GM08714 (cell line): Measurements from ENCODE around the gene TMEM245.

Source experiments
- H3K4me3 ChIP-seq: fragments of 200-500 bp; sonication (Bioruptor generic); 2 replicates; pipeline ENCODE4 v1.5.1; 2014; ENCODE audit warnings: mild to moderate bottlenecking, low read length, inconsistent platforms
- ZNF274 ChIP-seq: IDR thresholded peaks from 2 replicates; pipeline ENCODE4 v1.6.1; 2012; ENCODE audit warnings: mild to moderate bottlenecking, low read depth, low read length

The TMEM245 gene

DNA sequence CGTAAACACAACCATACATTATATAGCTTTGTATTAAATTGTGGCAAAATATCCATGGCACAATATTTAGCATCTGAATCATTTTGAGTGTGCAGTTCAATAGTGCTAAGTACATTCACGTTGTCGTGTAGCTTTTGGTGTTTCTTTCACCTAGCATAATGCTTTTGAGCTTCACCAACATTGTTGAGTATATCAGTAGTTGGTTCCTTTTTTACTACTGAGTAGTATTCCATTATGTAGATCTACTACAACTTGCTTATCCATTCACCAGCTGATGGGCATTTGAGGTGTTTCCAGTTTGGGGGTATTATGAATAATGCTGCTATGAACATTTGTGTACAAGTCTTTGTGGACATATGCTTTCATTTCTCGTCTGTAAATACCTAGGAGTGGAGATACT is 79.2 kb downstream of the TMEM245 start:
- TF ChIP-seq ZNF274, result no peak
- H3K4me3 ChIP-seq, result no peak overlapping the region

- no peak for TF ChIP-seq ZNF274
- H3K4me3 ChIP-seq, result no peak overlapping the region
These were observed 80.2 kb downstream of the TMEM245 start for GRCh38 chr9:109039539-109039938.

DNA sequence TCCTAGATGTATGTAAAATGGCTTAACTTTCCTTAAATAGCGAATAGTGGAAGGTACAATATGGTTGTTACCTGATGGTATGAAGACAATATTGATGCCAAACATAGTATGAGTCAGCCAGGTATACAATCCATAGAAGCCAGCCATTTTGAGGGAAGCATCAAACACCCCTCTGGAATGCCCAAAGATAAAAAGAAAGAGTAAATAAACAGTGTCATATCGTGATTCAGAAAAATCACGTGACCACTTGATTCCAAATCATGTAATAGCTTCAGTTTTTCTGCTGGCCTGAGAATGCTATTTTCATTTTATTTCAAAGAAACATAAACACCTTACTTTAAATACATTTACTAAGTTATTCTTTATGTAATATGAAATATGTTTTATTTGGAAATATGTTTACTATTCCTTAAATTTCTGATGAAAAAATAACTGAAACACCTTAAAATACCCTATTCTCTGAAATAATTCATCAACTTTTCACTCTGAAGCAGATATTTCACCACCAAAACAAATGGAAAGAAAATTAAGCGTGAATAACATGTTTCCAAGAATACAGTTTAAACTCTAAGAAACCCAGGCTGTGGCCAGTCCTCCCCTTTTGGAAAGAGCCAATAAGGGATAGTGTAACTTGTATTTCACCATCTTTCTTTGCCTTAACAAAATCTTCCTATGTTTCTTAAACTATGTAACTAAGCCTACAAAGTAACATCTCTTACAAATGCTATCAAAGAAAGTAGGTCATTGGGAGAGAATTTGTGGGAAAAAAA is 81.6 kb downstream of the TMEM245 start:
- no peak for TF ChIP-seq ZNF274
- no peak overlapping the region for H3K4me3 ChIP-seq

GRCh38 chr9:109036744-109037680 is 82.7 kb downstream of the TMEM245 start:
- no peak overlapping the region for H3K4me3 ChIP-seq
- TF ChIP-seq ZNF274, result no peak

DNA sequence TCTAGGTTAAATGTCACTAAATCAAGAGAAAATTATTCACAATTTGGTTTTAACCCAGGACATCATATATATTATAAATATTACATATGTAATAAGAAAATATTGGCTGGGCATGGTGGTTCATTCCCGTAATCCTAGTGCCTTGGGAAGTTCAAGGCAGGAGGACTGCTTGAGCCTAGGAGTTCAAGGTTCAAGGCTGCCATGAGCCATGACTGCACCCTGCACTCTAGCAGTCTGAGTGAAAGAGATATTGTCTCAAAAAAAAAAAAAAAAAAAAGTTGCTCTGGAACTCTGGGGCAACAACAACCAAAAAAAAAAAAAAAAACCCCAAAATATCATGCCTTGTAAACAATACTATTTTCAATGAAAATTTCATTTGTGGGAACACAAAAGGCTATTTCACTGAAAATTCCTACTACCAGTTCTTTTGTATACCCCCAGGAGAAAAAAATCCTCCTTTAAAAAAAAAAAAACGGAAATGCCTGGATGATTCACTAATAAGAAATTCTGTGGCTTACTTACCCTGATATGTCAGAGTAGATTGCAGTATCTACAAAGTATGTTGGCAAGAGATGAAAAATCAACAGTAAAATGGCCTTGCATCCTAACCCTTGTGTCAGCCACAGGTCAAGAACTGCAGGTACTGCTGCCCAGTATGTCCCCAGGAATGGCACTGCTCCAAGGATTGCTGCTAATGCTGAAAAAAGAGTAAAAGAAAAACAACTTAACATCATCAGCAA is 83.9 kb downstream of the TMEM245 start:
- no peak overlapping the region for H3K4me3 ChIP-seq
- no peak for TF ChIP-seq ZNF274

DNA sequence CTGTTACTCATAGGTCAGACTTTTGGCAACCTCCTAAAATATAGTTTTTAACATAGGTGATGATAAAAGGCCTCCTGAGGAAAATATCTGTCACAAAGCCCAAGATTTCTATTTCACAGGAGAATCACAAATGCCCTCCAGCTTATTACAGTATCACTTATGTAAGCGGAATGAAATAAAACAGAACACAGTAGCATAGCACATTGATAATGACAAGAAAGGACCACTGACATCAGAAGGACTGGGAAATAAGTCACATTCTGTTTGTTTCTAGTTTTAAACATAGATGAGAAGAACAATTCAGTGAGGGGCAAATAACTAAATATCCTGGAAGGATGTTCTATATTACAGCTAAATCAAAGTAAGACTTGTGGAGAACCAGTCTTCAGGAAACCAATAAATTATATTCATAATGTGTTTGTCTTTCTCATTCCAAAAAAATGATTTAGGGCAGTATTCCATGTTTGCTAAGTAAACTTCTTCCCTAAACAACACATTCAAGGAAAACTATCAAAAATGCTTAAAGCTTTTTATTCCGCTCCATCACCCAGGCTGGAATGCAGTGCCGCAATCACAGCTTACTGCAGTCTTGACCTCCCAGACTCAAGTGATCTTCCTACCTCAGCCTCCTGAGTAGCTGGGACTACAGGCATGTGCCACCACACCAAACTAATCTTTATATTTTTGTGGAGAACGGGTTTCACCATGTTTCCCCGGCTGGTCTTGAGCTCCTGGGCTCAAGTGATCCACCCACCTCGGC is 85.6 kb downstream of the TMEM245 start:
- no peak for TF ChIP-seq ZNF274
- no peak overlapping the region for H3K4me3 ChIP-seq

GRCh38 chr9:109031241-109031640 is 88.5 kb downstream of the TMEM245 start:
- no peak overlapping the region for H3K4me3 ChIP-seq
- TF ChIP-seq ZNF274, result no peak

GRCh38 chr9:109030426-109030825 is 89.3 kb downstream of the TMEM245 start:
- no peak for TF ChIP-seq ZNF274
- H3K4me3 ChIP-seq, result no peak overlapping the region

GRCh38 chr9:109028457-109028856 is 91.3 kb downstream of the TMEM245 start:
- no peak for TF ChIP-seq ZNF274

GRCh38 chr9:109027176-109027575 is 92.6 kb downstream of the TMEM245 start:
- H3K4me3 ChIP-seq, result no peak overlapping the region
- no peak for TF ChIP-seq ZNF274

More at GRCh38 chr9:109028457-109028856, 91.3 kb downstream of the TMEM245 start:
- no peak overlapping the region for H3K4me3 ChIP-seq

DNA sequence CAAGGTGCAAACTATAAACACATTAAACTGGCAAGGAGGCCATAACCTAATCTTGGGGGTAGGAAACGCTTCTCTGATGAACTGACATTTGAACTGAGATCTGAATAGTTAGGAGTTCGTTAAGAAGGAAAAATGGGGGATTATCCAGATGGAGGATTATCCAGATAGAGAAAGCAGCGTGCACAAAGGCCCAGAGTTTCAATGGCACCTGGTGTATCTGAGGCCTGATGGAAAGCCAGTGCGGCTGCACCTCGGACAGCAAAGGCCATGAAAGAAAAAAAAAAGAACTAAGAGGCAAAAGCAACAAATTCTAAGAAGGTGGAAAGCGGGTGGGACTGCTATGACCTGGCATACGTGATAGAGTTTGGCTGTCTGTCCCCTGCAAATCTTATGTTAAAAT is 93.4 kb downstream of the TMEM245 start:
- no peak overlapping the region for H3K4me3 ChIP-seq
- no peak for TF ChIP-seq ZNF274

- no peak overlapping the region for H3K4me3 ChIP-seq
- TF ChIP-seq ZNF274, result no peak
These were observed 96.9 kb downstream of the TMEM245 start for GRCh38 chr9:109022873-109023272.
